H1 (cell line): Measurements from ENCODE around the gene GRID1. TPM values are rescaled to one million over a fixed set of nuclear protein-coding genes. Genes with fewer than 3 reads are reported as not detected.

Experiments used
- CTCF ChIA-PET: fragments of 300-600 bp; sonication (Branson Sonifier 250); formaldehyde crosslinking; loops from one replicate; lab custom pipeline; 2021; ENCODE audit not compliant: partially characterized antibody; lab: Charles Lee
- POLR2A ChIA-PET: fragments of 300-600 bp; sonication (Branson Sonifier 250); formaldehyde crosslinking; loops from one replicate; lab custom pipeline; 2021; ENCODE audit warnings: inconsistent platforms; ENCODE audit not compliant: partially characterized antibody; lab: Charles Lee
- DNase-seq, 2 experiments: peaks; one replicate each; pipeline versions ENCODE4 v3.0.0 to v3.0.0-alpha.2; 2010 to 2022; ENCODE audit warnings: low spot score in 2 of 2, low read depth in 1 of 2, mixed read lengths in 1 of 2
- FAIRE-seq: peaks from 2 replicates; lab custom pipeline; 2011; peaks lifted over from hg19 to GRCh38; lab: Jason Lieb, UNC
- H2AFZ ChIP-seq: 2 replicates; pipeline ENCODE4 v1.8.1; 2012; ENCODE audit warnings: low read length, inconsistent platforms
- H2AK5ac ChIP-seq: 2 replicates; pipeline ENCODE4 v1.6.1; 2013; ENCODE audit warnings: low read depth, low read length
- H2BK120ac ChIP-seq: replicated peaks from 2 replicates; pipeline ENCODE3; 2013; ENCODE audit warnings: low read depth, low read length, inconsistent platforms
- H2BK12ac ChIP-seq: 2 replicates; pipeline ENCODE4 v1.6.1; 2013; ENCODE audit warnings: low read depth, low read length
- H2BK15ac ChIP-seq: 2 replicates; pipeline ENCODE4 v1.6.1; 2013; ENCODE audit warnings: low read length
- H2BK20ac ChIP-seq: 2 replicates; pipeline ENCODE4 v1.6.1; 2013; ENCODE audit warnings: low read length
- H2BK5ac ChIP-seq: 2 replicates; pipeline ENCODE4 v1.6.1; 2013; ENCODE audit warnings: low read depth, low read length
- H3K14ac ChIP-seq: 2 replicates; pipeline ENCODE4 v1.6.1; 2013; ENCODE audit warnings: inconsistent platforms; ENCODE audit not compliant: insufficient read length
- H3K18ac ChIP-seq: 2 replicates; pipeline ENCODE4 v1.6.1; 2013; ENCODE audit warnings: low read length; ENCODE audit errors: extremely low read depth
- H3K23ac ChIP-seq: 2 replicates; pipeline ENCODE4 v1.6.1; 2013; ENCODE audit warnings: inconsistent platforms; ENCODE audit not compliant: insufficient read length
- H3K23me2 ChIP-seq: 2 replicates; pipeline ENCODE4 v1.6.1; 2013; ENCODE audit warnings: low read depth, low read length
- H3K27ac ChIP-seq: 2 replicates; pipeline ENCODE4 v1.6.1; 2011; ENCODE audit warnings: low read depth, low read length, inconsistent platforms
- H3K27me3 ChIP-seq, 4 experiments: replicated peaks in 1 of 4; 1 replicate in 1 of 4; 2 replicates in 3 of 4; pipeline versions ENCODE4 v1.6.1 to v1.8.1; 2011 to 2013; ENCODE audit warnings: low read length in 3 of 4, mild to moderate bottlenecking in 3 of 4, inconsistent platforms in 2 of 4, mixed read lengths in 2 of 4, moderate library complexity in 1 of 4; ENCODE audit not compliant: control insufficient read depth in 3 of 4, insufficient read depth in 3 of 4; ENCODE audit errors: extremely low read depth in 1 of 4
- H3K36me3 ChIP-seq, 4 experiments: 2 replicates each; pipeline versions ENCODE4 v1.6.1 to v1.8.1; 2011 to 2013; ENCODE audit warnings: mild to moderate bottlenecking in 4 of 4, low read length in 3 of 4, moderate library complexity in 2 of 4, control low read depth in 1 of 4, inconsistent platforms in 1 of 4; ENCODE audit not compliant: insufficient read depth in 4 of 4, control insufficient read depth in 2 of 4
- H3K4ac ChIP-seq: replicated peaks from 2 replicates; pipeline ENCODE3; 2013; ENCODE audit warnings: low read length, low read depth, mixed read lengths, inconsistent platforms; ENCODE audit not compliant: insufficient read length
- H3K4me1 ChIP-seq, 4 experiments: replicated peaks in 1 of 4; 1 replicate in 1 of 4; 2 replicates in 3 of 4; pipeline versions ENCODE4 v1.6.1 to v1.8.1; 2011 to 2013; ENCODE audit warnings: low read length in 3 of 4, inconsistent platforms in 2 of 4, mixed read lengths in 1 of 4; ENCODE audit not compliant: insufficient read depth in 4 of 4, control insufficient read depth in 3 of 4
- H3K4me2 ChIP-seq, 2 experiments: 2 replicates each; pipeline versions ENCODE4 v1.6.1 to v1.8.1; 2011 to 2013; ENCODE audit warnings: low read depth in 2 of 2, low read length in 2 of 2, control low read depth in 1 of 2, inconsistent platforms in 1 of 2, mild to moderate bottlenecking in 1 of 2; ENCODE audit not compliant: insufficient read depth in 1 of 2
- H3K4me3 ChIP-seq, 4 experiments: fragments of 200-600, 300-600 bp in 1 of 4; sonication (generic), shearing (Covaris generic), sonication (Bioruptor Twin) in 1 of 4; 2 replicates each; pipeline versions ENCODE4 v1.5.1 to v1.8.1; 2011 to 2016; ENCODE audit warnings: low read length in 4 of 4, low read depth in 3 of 4, control low read depth in 2 of 4, inconsistent platforms in 2 of 4, mild to moderate bottlenecking in 2 of 4, mixed read lengths in 1 of 4, moderate library complexity in 1 of 4; ENCODE audit not compliant: insufficient read depth in 2 of 4; ENCODE audit errors: extremely low read depth in 1 of 4
- H3K56ac ChIP-seq: replicated peaks from 2 replicates; pipeline ENCODE3; 2013; ENCODE audit warnings: low read depth, mild to moderate bottlenecking, mixed read lengths, low read length, inconsistent platforms; ENCODE audit not compliant: insufficient read length
- H3K79me1 ChIP-seq: 2 replicates; pipeline ENCODE4 v1.6.1; 2013; ENCODE audit warnings: low read depth, low read length, control low read depth
- H3K79me2 ChIP-seq, 2 experiments: 2 replicates each; pipeline versions ENCODE4 v1.6.1 to v1.8.1; 2012 to 2013; ENCODE audit warnings: low read length in 2 of 2, mild to moderate bottlenecking in 2 of 2, inconsistent platforms in 1 of 2; ENCODE audit not compliant: insufficient read depth in 2 of 2, control insufficient read depth in 1 of 2
- H3K9ac ChIP-seq, 4 experiments: replicated peaks in 1 of 4; 1 replicate in 1 of 4; 2 replicates in 3 of 4; pipeline versions ENCODE4 v1.6.1 to v1.8.1; 2011 to 2013; ENCODE audit warnings: low read depth in 3 of 4, low read length in 3 of 4, control low read depth in 2 of 4, mild to moderate bottlenecking in 2 of 4, moderate library complexity in 2 of 4, inconsistent platforms in 1 of 4; ENCODE audit errors: extremely low read depth in 1 of 4
- H3K9me3 ChIP-seq, 2 experiments: 2 replicates each; pipeline versions ENCODE4 v1.6.1 to v1.8.1; 2012 to 2013; ENCODE audit warnings: mild to moderate bottlenecking in 2 of 2, moderate library complexity in 2 of 2, control low read depth in 1 of 2, inconsistent platforms in 1 of 2, low read depth in 1 of 2, low read length in 1 of 2, mixed read lengths in 1 of 2; ENCODE audit not compliant: insufficient read depth in 2 of 2
- H4K20me1 ChIP-seq, 2 experiments: replicated peaks in 1 of 2; 2 replicates each; pipeline versions ENCODE3 to v1.8.1; 2011 to 2013; ENCODE audit warnings: inconsistent platforms in 2 of 2, low read length in 2 of 2, mild to moderate bottlenecking in 1 of 2; ENCODE audit not compliant: insufficient read depth in 2 of 2, control insufficient read depth in 1 of 2
- H4K5ac ChIP-seq: 2 replicates; pipeline ENCODE4 v1.6.1; 2013; ENCODE audit warnings: low read length, low read depth, mixed read lengths, inconsistent platforms; ENCODE audit not compliant: insufficient read length
- H4K8ac ChIP-seq: 2 replicates; pipeline ENCODE4 v1.8.0; 2013; ENCODE audit warnings: mild to moderate bottlenecking, moderate library complexity, low read length, inconsistent platforms; ENCODE audit not compliant: insufficient read depth; ENCODE audit errors: extremely low read depth
- H4K91ac ChIP-seq: replicated peaks from 2 replicates; pipeline ENCODE3; 2013; ENCODE audit warnings: low read length, mixed read lengths, inconsistent platforms; ENCODE audit not compliant: insufficient read length
- CBX5 ChIP-seq: fragments of 300-800, 300-1000 bp; sonication (generic); IDR thresholded peaks from 2 replicates; pipeline ENCODE4 v1.7.1; 2016; ENCODE audit warnings: antibody characterized with exemption, low read length, low read depth
- KDM4A ChIP-seq: IDR thresholded peaks from one replicate; pipeline ENCODE4 v1.7.1; 2012; ENCODE audit warnings: low read depth, mild to moderate bottlenecking, moderate library complexity, low read length, inconsistent platforms; ENCODE audit not compliant: severe bottlenecking
- POLR2AphosphoS5 ChIP-seq: IDR thresholded peaks from 2 replicates; pipeline ENCODE4 v1.6.1; 2011; ENCODE audit warnings: low read depth, low read length
- RBBP5 ChIP-seq: IDR thresholded peaks from 2 replicates; pipeline ENCODE4 v1.7.1; 2012; ENCODE audit warnings: low read depth, mild to moderate bottlenecking, inconsistent platforms, low read length, moderate library complexity, borderline replicate concordance
- SAP30 ChIP-seq: fragments of 300-600 bp; sonication (generic); IDR thresholded peaks from 2 replicates; pipeline ENCODE4 v1.7.1; 2012; ENCODE audit warnings: low read length, moderate library complexity, mild to moderate bottlenecking, inconsistent platforms; ENCODE audit not compliant: insufficient read depth, insufficient replicate concordance
- SP4 ChIP-seq: IDR thresholded peaks from 2 replicates; pipeline ENCODE4 v1.6.1; 2012; ENCODE audit warnings: low read length, inconsistent platforms
- SUZ12 ChIP-seq: fragments of 200-600 bp; sonication (generic); IDR thresholded peaks from 2 replicates; pipeline ENCODE4 v1.6.1; 2012; ENCODE audit warnings: mild to moderate bottlenecking, inconsistent platforms, low read length, moderate library complexity, mixed read lengths
- TCF12 ChIP-seq: IDR thresholded peaks from 2 replicates; pipeline ENCODE4 v1.6.1; 2011; ENCODE audit warnings: low read depth, mild to moderate bottlenecking, low read length
- USF2 ChIP-seq: IDR thresholded peaks from 2 replicates; pipeline ENCODE4 v1.6.1; 2011; ENCODE audit warnings: low read length, improper control_type of control experiment
- YY1 ChIP-seq: IDR thresholded peaks from 2 replicates; pipeline ENCODE4 v1.6.1; 2011; ENCODE audit warnings: low read depth, mild to moderate bottlenecking, low read length
- WGBS, 2 experiments: shearing (Covaris generic) in 1 of 2; methylation state at CpG; one replicate each; pipeline versions ENCODE4 v1.1.6 to v1.1.7; 2013 to 2015; ENCODE audit warnings: low lambda C conversion rate in 2 of 2, mixed read lengths in 2 of 2, inconsistent platforms in 1 of 2, low coverage in 1 of 2, missing lambda C conversion rate in 1 of 2; ENCODE audit not compliant: insufficient replicate concordance in 2 of 2, insufficient coverage in 1 of 2, insufficient read length in 1 of 2; ENCODE audit errors: extremely low coverage in 1 of 2, missing lambda C conversion rate in 1 of 2; 5-methylcytosine and 5-hydroxymethylcytosine counted together
- polyA plus RNA-seq, 7 experiments: library from polyadenylated mRNA; depleted of rRNA in 3 of 7; stranded (reverse) in 5 of 7; unstranded in 2 of 7; fragments of >200 nt in 5 of 7; fragments of 200-250 nt in 2 of 7; gene quantifications; 1 replicate in 5 of 7; 2 replicates in 1 of 7; 4 replicates in 1 of 7; pipeline versions ENCODE4 v1.2.1 to v1.2.3, GENCODE V29; 2011 to 2013; ENCODE audit warnings: missing spikeins in 2 of 7, mixed read lengths in 2 of 7
- total RNA-seq: library from RNA; stranded (reverse); fragmentation: NEBNext Ultra II Directional; extraction: Animal tissue kit (Norgen Biotek cat#: 25700); gene quantifications from 2 replicates; pipeline ENCODE4 v1.2.1, GENCODE V29; 2021

The GRID1 gene
- total and polyA plus RNA-seq, 2 of the 8 experiments (the other 6 are each of a cell fraction or from before 2014, with no cell fraction given): 0.22 to 0.30 TPM

- no peak overlapping the region for H3K23ac ChIP-seq
- DNase-seq (no peak), FAIRE-seq (no peak)
- H2AFZ ChIP-seq: no peak overlapping the region
- H4K20me1 ChIP-seq: no peaks in the 10 kb centered on the region
- no peak overlapping the region for H3K14ac ChIP-seq
- H3K9ac ChIP-seq: no peak overlapping the region
- no peak overlapping the region for H3K4me2 ChIP-seq
- CTCF ChIA-PET: interaction anchor here (0.7 to 0.9 kb wide), 2 partner anchors 109 to 307 kb away, joined by 3 read pairs; no protein-coding TSS in a partner anchor
- H3K27ac ChIP-seq: no peak overlapping the region
- no peak overlapping the region for H4K91ac ChIP-seq
- no peaks in the 10 kb centered on the region for H3K4me1 ChIP-seq
- H4K8ac ChIP-seq: no peak overlapping the region
- POLR2A ChIA-PET: no interaction called here
- no peak overlapping the region for H2BK12ac ChIP-seq
- no peak overlapping the region for H3K18ac ChIP-seq
- H3K4me3 ChIP-seq: no peak overlapping the region
- H4K5ac ChIP-seq: no peak overlapping the region
- no peak overlapping the region for H2BK5ac ChIP-seq
- H3K79me2 ChIP-seq: no peaks in the 10 kb centered on the region
- no peaks in the 10 kb centered on the region for H3K36me3 ChIP-seq
- H2BK20ac ChIP-seq: no peak overlapping the region
- WGBS, 2 experiments: 89% methylated on average over 3 of the region's 3 CpGs; no CpG with 5 or more reads in 1 of the 2 experiments
- H3K56ac ChIP-seq: no peak overlapping the region
- H3K79me1 ChIP-seq: no peaks in the 10 kb centered on the region
- TF ChIP-seq CBX5 (no peak), USF2 (no peak), RBBP5 (no peak), SAP30 (no peak), TCF12 (no peak), POLR2AphosphoS5 (no peak), SP4 (no peak), KDM4A (no peak), SUZ12 (no peak), YY1 (no peak)
- H3K9me3 ChIP-seq: no peaks in the 10 kb centered on the region
- H3K4ac ChIP-seq: no peak overlapping the region
- H2BK15ac ChIP-seq: no peak overlapping the region
- no peaks in the 10 kb centered on the region for H3K27me3 ChIP-seq
- no peak overlapping the region for H2AK5ac ChIP-seq
- no peak overlapping the region for H2BK120ac ChIP-seq
- H3K23me2 ChIP-seq: no peaks in the 10 kb centered on the region
Observed at GRCh38 chr10:85831422-85831821, 535.2 kb downstream of the GRID1 start.
